Sigmoid colon (tissue), 7 donors: ENCODE measurements around the gene PDCD1LG2. TPM values are rescaled to one million over a fixed set of nuclear protein-coding genes. Genes with fewer than 3 reads are reported as not detected.

Experiments
- DNase-seq: peaks from one replicate; pipeline ENCODE4 v3.0.0-alpha.2; 2019
- H3K27ac ChIP-seq, 4 donors: fragments of 200-600 bp; sonication (generic); one replicate each; pipeline ENCODE4 v1.5.1; 2016 to 2019; ENCODE audit warnings: mild to moderate bottlenecking in 1 of 4
- H3K27me3 ChIP-seq, 3 donors: fragments of 200-600 bp; sonication (generic); one replicate each; pipeline ENCODE4 v1.5.1; 2019; ENCODE audit warnings: mild to moderate bottlenecking in 1 of 3
- H3K36me3 ChIP-seq, 4 donors: fragments of 200-600 bp; sonication (generic); one replicate each; pipeline ENCODE4 v1.5.1; 2016 to 2019
- H3K4me1 ChIP-seq, 4 donors: fragments of 200-600 bp; sonication (generic); one replicate each; pipeline ENCODE4 v1.5.1; 2017 to 2019
- H3K4me3 ChIP-seq, 4 donors: fragments of 200-600 bp; sonication (generic); one replicate each; pipeline ENCODE4 v1.5.1; 2017 to 2019; ENCODE audit warnings: mild to moderate bottlenecking in 2 of 4, moderate library complexity in 1 of 4
- H3K9me3 ChIP-seq, 4 donors: fragments of 200-600 bp in 3 of 4; sonication (generic) in 3 of 4; one replicate each; pipeline versions ENCODE4 v1.5.1 to v1.6.1; 2013 to 2019
- EP300 ChIP-seq, 4 donors: sonication (generic); formaldehyde crosslinking; IDR thresholded peaks; one replicate each; pipeline ENCODE4 v1.6.1; 2017; ENCODE audit warnings: antibody characterized with exemption in 4 of 4
- POLR2A ChIP-seq, 2 donors: fragments of 450-650 bp; IDR thresholded peaks; one replicate each; pipeline ENCODE4 v1.6.1; 2016; ENCODE audit warnings: antibody characterized with exemption in 2 of 2, mild to moderate bottlenecking in 2 of 2, moderate library complexity in 2 of 2
- POLR2AphosphoS5 ChIP-seq, 4 donors: sonication (generic); formaldehyde crosslinking; IDR thresholded peaks; one replicate each; pipeline ENCODE4 v1.6.1; 2017; ENCODE audit warnings: antibody characterized with exemption in 4 of 4
- WGBS, 2 donors: extraction: QIAGEN DNeasy Blood & Tissue Kit; methylation state at CpG; one replicate each; pipeline ENCODE4 v1.1.7; 2013; 5-methylcytosine and 5-hydroxymethylcytosine counted together
- intact Hi-C: fragments of 100-400 bp; cut with DNase I; formaldehyde crosslinking; loops from one replicate; pipeline ENCODE4 v1.15.1; 2023
- polyA plus RNA-seq, 3 donors: library from polyadenylated mRNA; stranded (reverse); fragments of 200-250 nt; gene quantifications; one replicate each; pipeline ENCODE4 v1.2.3, GENCODE V29; 2013
- total RNA-seq, 4 donors: library from RNA; depleted of rRNA; stranded (reverse); fragments of >200 nt; gene quantifications; one replicate each; pipeline ENCODE4 v1.1.0, GENCODE V29; 2016
- TF ChIP-seq, protein P1 (sequence below), 4 experiments: fragments of 450-650 bp in 3 of 4; fragments of 200-600 bp in 1 of 4; IDR thresholded peaks; one replicate each; pipeline ENCODE4 v1.5.1; 2016 to 2019; ENCODE audit warnings: antibody characterized with exemption in 4 of 4, mild to moderate bottlenecking in 3 of 4, moderate library complexity in 2 of 4
- donor health status: healthy with polysubstance abuse.
- donor health status: Bipolar disorder and iron deficiency.
- donor health status: healthy.

The PDCD1LG2 gene
- total and polyA plus RNA-seq, 7 donors, result 0.60 to 2.8 (median 1.2) TPM

DNA sequence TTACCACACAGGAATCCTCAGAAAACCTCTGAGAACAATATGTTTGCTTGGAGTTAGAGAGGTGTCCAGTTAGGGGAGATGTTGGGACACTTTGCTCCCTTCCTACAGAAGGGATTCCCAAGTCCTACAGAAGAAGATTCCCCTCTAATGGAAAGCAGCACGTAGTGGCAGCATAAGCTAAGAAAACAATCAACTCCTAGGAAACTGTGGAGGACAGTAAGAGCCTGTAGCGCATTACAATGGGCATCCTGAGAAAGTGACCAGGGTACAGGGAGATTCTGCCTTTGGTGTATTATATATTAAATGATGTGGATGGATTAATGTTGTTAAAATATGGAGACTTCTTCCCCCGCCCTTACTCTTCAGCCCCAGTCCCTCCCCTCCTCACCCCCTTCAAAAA, 104.7 kb downstream of the PDCD1LG2 start:
- WGBS, 2 donors, result 95% methylated on average over 3 of the region's 3 CpGs
- Histone ChIP-seq H3K4me1 (no peaks in the 10 kb centered on the region), H3K27me3 (no peaks in the 10 kb centered on the region), H3K27ac (no peak overlapping the region), H3K9me3 (no peaks in the 10 kb centered on the region), H3K36me3 (no peaks in the 10 kb centered on the region), H3K4me3 (no peak overlapping the region)
- DNase-seq, result no peak
- intact Hi-C loops, result no loop called here
- TF ChIP-seq EP300 (IDR thresholded peaks at IDR 0.05), result no peak
- TF ChIP-seq, protein P1, sequence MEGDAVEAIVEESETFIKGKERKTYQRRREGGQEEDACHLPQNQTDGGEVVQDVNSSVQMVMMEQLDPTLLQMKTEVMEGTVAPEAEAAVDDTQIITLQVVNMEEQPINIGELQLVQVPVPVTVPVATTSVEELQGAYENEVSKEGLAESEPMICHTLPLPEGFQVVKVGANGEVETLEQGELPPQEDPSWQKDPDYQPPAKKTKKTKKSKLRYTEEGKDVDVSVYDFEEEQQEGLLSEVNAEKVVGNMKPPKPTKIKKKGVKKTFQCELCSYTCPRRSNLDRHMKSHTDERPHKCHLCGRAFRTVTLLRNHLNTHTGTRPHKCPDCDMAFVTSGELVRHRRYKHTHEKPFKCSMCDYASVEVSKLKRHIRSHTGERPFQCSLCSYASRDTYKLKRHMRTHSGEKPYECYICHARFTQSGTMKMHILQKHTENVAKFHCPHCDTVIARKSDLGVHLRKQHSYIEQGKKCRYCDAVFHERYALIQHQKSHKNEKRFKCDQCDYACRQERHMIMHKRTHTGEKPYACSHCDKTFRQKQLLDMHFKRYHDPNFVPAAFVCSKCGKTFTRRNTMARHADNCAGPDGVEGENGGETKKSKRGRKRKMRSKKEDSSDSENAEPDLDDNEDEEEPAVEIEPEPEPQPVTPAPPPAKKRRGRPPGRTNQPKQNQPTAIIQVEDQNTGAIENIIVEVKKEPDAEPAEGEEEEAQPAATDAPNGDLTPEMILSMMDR (IDR thresholded peaks at IDR 0.05), result no peak
- TF ChIP-seq POLR2AphosphoS5 (IDR thresholded peaks at IDR 0.05), result no peak
- no peak for TF ChIP-seq POLR2A (IDR thresholded peaks at IDR 0.05)

DNA sequence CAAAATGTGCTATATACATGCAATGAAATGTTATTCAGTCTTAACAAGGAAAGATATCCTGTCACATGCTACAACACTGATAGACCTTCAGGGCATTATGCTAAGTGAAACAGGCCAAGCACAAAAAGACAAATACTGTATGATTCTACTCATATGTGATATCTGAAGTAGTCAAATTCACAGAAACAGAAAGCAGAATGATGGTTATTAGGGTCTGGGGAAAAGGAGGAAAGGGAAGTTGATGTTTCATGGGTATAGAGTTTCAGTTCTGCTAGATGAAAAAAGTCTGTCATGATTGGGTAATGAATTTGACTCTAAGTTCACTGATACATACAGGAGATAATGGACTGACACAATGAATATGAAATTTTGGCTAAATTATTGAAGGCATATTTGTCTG, 107.4 kb downstream of the PDCD1LG2 start:
- no peak overlapping the region for H3K4me3 ChIP-seq
- no peaks in the 10 kb centered on the region for H3K9me3 ChIP-seq
- peaks cover 0 to 16% (median 8%) of the 10 kb centered on the region in 4 donors for H3K4me1 ChIP-seq
- DNase-seq, result no peak
- intact Hi-C loops, result no loop called here
- TF ChIP-seq POLR2AphosphoS5 (IDR thresholded peaks at IDR 0.05) (no peak), POLR2A (IDR thresholded peaks at IDR 0.05) (no peak), EP300 (IDR thresholded peaks at IDR 0.05) (no peak)
- TF ChIP-seq, protein P1 (IDR thresholded peaks at IDR 0.05), result no peak
- H3K27me3 ChIP-seq, result no peaks in the 10 kb centered on the region
- H3K27ac ChIP-seq, result no peak overlapping the region
- no peaks in the 10 kb centered on the region for H3K36me3 ChIP-seq

DNA sequence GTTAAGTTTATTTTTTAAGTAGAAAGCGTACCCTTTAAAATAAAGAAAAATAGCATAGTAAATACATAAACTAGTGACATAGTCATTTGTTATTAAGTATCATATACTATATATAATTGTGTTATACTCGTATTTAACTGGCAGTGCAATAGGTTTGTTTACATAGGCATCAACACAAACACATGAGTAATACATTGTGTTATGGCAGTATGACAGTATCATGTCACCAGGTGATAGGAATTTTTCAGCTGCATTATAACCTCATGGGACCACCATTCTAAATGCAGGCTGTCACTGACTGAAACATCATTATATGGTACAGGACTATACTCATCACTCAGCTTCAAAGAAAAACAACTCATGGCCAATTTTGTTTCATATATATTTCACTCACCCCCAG, 110.2 kb downstream of the PDCD1LG2 start:
- Histone ChIP-seq H3K9me3 (no peaks in the 10 kb centered on the region), H3K27ac (no peak overlapping the region), H3K36me3 (no peaks in the 10 kb centered on the region), H3K27me3 (no peaks in the 10 kb centered on the region), H3K4me3 (no peak overlapping the region), H3K4me1 (peaks cover 0 to 27% (median 13%) of the 10 kb centered on the region in 4 donors)
- intact Hi-C loops, result no loop called here
- 65 to 87% methylated on average over 2 of the region's 2 CpGs for WGBS, 2 donors
- TF ChIP-seq, protein P1 (IDR thresholded peaks at IDR 0.05), result no peak
- no peak for TF ChIP-seq EP300 (IDR thresholded peaks at IDR 0.05)
- no peak for TF ChIP-seq POLR2AphosphoS5 (IDR thresholded peaks at IDR 0.05)
- TF ChIP-seq POLR2A (IDR thresholded peaks at IDR 0.05), result no peak
- no peak for DNase-seq

Other genes with a start within 250 kb of the PDCD1LG2 start
- gene RLN2, start 205.8 kb upstream of the PDCD1LG2 start, total RNA-seq, result under 1 TPM in 1 of 4 donors, not detected in 3; 0.66 TPM
- gene RLN2, start 205.8 kb upstream of the PDCD1LG2 start, polyA plus RNA-seq, result 1 to 10 TPM in 1 of 3 donors, not detected in 2; 1.7 TPM
- not detected for gene RLN1, start 170.7 kb upstream of the PDCD1LG2 start, total RNA-seq
- under 1 TPM in 1 of 3 donors, not detected in 2; 0.51 TPM for gene RLN1, start 170.7 kb upstream of the PDCD1LG2 start, polyA plus RNA-seq
- gene PLGRKT, start 72.6 kb upstream of the PDCD1LG2 start, total RNA-seq, result 10 to 100 TPM; 14.1 to 25.0 (median 19.7) TPM
- gene PLGRKT, start 72.6 kb upstream of the PDCD1LG2 start, polyA plus RNA-seq, result 10 to 100 TPM; 47.6 to 94.6 (median 81.7) TPM
- gene CD274, start 60.0 kb upstream of the PDCD1LG2 start, total RNA-seq, result 1 to 10 TPM in 3 of 4 donors, under 1 TPM in 1; 0.68 to 8.9 (median 1.3) TPM
- 1 to 10 TPM; 1.4 to 4.3 (median 4.2) TPM for gene CD274, start 60.0 kb upstream of the PDCD1LG2 start, polyA plus RNA-seq
- gene RIC1, start 118.6 kb downstream of the PDCD1LG2 start, total RNA-seq, result 10 to 100 TPM; 29.1 to 44.3 (median 32.3) TPM
- gene RIC1, start 118.6 kb downstream of the PDCD1LG2 start, polyA plus RNA-seq, result 1 to 10 TPM; 3.0 to 6.3 (median 4.2) TPM